AG09309 (cell line): ENCODE results near the gene ASPRV1.
"Not testable (repeated sequence)": the region's sequence is repeated elsewhere in the genome, so short reads cannot be mapped to it uniquely, and the experiment has no call there.

ENCODE experiments used
- DNase-seq: peaks from one replicate; pipeline ENCODE4 v3.0.0-alpha.2; 2010; ENCODE audit warnings: low read depth
- H3K4me3 ChIP-seq: 2 replicates; pipeline ENCODE4 v1.5.1; 2011; ENCODE audit warnings: mild to moderate bottlenecking, low read depth, low read length, moderate library complexity; ENCODE audit not compliant: control insufficient read depth
- TF ChIP-seq, protein P1 (sequence below): IDR thresholded peaks from 2 replicates; pipeline ENCODE4 v1.5.1; 2011; ENCODE audit warnings: mild to moderate bottlenecking, low read depth, low read length, inconsistent platforms; ENCODE audit not compliant: insufficient read depth, control insufficient read depth; ENCODE audit errors: missing control alignments

ASPRV1 gene

DNA sequence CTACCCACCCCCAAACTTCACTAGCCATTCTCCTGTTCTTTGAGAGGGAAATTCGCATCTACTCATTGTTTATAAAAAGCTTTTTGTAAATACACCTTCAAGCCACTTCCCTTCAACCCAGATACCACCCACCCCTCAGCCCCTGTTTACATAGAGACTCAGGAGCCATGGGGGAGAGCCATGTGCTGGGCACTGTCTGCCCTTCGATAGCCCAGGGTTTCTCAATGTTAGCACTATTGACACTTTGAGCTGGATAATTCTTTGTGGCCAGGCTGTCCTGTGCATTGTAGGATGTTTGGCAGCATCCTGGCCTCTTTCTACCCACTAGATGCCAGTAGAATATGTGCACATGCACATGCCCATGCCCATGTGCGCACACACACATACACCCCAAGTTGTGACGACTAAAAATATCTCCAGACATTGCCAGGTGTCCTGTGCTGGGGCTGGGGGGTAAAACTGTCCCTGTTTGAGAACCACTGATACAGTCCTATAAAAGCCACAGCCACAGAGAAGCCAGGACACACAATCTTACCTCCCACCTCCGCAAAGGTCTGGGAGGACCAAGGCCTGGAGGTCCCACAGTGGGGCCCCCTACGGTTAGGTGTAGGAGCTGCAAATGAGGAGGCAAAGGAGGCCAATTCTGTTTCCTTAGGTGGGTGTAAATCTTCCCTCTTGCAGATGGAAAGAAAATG lies 44.5 kb upstream of the ASPRV1 start:
- H3K4me3 ChIP-seq = no peak overlapping the region
- no peak for DNase-seq
- TF ChIP-seq, protein P1, sequence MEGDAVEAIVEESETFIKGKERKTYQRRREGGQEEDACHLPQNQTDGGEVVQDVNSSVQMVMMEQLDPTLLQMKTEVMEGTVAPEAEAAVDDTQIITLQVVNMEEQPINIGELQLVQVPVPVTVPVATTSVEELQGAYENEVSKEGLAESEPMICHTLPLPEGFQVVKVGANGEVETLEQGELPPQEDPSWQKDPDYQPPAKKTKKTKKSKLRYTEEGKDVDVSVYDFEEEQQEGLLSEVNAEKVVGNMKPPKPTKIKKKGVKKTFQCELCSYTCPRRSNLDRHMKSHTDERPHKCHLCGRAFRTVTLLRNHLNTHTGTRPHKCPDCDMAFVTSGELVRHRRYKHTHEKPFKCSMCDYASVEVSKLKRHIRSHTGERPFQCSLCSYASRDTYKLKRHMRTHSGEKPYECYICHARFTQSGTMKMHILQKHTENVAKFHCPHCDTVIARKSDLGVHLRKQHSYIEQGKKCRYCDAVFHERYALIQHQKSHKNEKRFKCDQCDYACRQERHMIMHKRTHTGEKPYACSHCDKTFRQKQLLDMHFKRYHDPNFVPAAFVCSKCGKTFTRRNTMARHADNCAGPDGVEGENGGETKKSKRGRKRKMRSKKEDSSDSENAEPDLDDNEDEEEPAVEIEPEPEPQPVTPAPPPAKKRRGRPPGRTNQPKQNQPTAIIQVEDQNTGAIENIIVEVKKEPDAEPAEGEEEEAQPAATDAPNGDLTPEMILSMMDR = no peak

DNA sequence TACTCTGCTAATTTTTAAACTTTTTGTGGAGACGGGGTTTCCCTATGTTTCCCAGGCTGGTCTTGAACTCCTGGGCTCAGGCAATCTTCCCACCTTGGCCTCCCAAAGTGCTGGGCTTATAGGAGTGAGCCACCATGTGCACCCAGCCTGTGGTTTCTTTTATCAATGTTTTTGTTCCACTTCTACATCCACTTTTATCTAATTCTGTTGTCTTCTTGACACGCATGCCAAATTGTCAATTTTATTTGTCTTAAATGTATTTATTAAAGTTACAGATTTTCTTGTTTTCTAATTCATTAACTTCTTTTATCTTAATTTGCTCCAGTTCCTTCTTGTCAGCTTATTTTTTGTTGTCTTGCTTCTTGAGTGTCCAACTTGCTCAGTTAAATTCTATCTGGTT lies 43.8 kb upstream of the ASPRV1 start:
- no peak for DNase-seq
- H3K4me3 ChIP-seq = no peak overlapping the region
- TF ChIP-seq, protein P1 = no peak

DNA sequence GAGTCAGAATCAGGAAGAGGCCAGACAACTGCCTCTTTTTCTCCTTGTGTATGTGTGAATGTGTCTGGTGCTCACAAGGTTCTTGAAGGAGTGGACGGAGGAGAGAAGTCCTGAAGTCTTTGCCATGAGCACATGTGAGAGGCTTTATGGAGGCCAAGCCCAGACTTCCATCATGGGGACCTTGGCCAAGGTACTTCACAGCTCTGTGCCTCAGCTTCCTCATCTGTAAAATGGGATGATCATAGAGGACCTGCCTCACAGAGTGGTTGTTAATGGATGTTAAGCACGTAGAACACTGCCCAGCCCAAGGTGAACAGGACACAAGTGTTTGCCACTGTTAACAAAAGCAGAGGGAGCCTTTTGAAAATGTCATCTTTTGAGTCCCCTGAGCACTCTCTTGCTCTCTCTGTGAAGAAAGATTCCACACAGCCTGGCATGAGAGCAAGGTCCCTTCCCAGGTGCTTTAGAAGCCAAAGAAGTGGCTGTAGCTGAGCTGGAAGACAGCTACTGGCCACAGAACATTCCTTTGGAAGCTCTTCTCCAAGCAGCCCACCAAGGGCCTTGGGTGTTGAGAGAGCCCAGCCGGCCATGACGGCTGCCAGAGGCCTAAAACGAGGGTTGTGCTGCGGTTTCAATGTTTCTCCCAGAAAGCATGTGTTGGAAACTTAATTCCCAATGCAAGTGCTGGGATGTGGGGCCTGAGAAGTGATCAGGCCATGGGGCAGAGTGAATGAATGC lies 41.8 kb upstream of the ASPRV1 start:
- TF ChIP-seq, protein P1 = no peak
- no peak for DNase-seq
- H3K4me3 ChIP-seq = no peak overlapping the region

DNA sequence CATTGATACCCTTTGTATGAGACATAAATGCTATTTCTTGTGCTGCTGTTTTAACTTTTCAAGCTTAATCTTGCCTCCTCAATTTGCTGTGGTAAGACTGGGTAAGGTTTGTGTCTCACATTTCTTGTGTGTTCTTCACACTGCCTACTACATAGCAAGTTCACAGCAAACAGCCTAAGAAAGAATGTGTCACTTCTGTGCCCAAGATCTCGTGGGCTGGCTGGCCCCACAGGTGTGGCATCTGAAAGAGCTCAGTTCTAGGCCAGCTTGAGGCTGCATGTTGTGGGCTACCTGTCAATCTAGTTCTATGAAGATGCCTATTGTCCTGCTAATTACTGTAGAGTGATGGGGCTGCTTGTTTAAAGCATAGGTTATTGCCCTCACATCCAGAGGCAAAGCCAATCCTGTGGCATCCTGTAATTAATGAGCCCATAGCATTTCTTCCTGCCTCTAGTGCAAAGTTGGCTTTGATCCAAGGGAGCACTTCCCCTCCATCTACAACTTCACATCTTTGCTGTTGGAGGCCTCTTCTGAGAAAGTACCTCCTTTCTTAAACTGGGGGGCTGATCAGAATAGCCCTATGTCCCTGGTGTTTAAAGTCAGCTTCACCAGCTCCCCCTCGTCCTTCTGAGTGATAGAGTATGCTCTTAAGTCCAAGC lies 40.9 kb upstream of the ASPRV1 start:
- H3K4me3 ChIP-seq = no peak overlapping the region
- DNase-seq = no peak
- TF ChIP-seq, protein P1 = no peak

DNA sequence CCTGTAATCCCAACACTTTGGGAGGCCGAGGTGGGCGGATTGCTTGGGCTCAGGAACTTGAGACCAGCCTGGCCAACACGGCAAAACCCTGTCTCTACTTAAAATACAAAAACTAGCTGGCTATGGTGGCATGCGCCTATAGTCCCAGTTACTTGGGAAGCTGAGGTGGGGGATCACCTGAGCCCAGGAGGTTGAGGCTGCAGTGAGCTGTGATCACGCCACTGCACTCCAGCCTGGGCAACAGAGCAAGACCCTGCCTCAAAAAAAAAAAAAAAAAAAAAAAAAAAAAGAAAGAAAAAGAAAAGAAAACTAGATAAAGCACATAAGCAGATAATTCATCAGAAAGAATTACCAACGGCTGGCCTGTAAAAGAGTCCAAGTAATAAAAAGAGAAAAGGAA lies 39.1 kb upstream of the ASPRV1 start:
- not testable (repeated sequence) for H3K4me3 ChIP-seq, DNase-seq

DNA sequence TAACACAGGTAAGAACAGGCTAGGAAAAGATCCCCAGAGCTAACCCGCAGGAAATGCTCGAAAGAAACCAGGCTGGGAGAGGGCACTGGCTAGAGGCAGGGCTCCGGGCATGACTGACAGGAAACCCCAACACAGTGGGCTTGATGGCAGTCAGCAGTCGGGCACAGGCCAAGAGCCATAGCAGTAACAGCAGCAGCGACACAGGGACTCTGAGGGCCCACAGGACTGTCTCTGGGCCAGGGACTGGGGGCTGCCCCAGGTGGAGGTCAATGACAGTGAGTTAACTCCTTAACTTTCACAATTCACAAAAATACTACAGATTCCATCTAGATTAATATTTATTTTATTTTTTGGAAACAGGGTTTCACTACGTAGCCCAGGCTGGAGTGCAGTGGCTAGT lies 37.3 kb upstream of the ASPRV1 start:
- TF ChIP-seq, protein P1 = no peak
- no peak for DNase-seq
- no peak overlapping the region for H3K4me3 ChIP-seq
